Right lobe of liver (tissue), 4 donors: ENCODE measurements around the gene STK32A.

Experiments used
- CTCF ChIP-seq, 4 donors: fragments of 200-600 bp in 3 of 4; fragments of 450-650 bp in 1 of 4; IDR thresholded peaks; one replicate each; pipeline versions ENCODE4 v1.5.1 to v1.8.0; 2016 to 2022; ENCODE audit warnings: antibody characterized with exemption in 4 of 4, mild to moderate bottlenecking in 2 of 4
- POLR2A ChIP-seq: fragments of 450-650 bp; IDR thresholded peaks from one replicate; pipeline ENCODE4 v1.6.1; 2017; ENCODE audit warnings: antibody characterized with exemption, mild to moderate bottlenecking
- donor health status: DM: no; HTN: no; CAD: no.
- donor health status: DM: no; HTN: no; CAD: no.
- donor health status: DM: no; HTN: yes; CAD: no.

GRCh38 chr5:147361441-147362175 lies 126.8 kb downstream of the STK32A start:
- TF ChIP-seq POLR2A (no peak), CTCF (IDR thresholded peaks at IDR 0.05) (no peak)
